ENCODE results near the gene DMXL1. TPM values are rescaled to one million over a fixed set of nuclear protein-coding genes. Genes with fewer than 3 reads are reported as not detected.

DMXL1 gene
- total and polyA plus RNA-seq, 2 experiments from 2014 or later: 28.4 to 41.7 TPM

DNA sequence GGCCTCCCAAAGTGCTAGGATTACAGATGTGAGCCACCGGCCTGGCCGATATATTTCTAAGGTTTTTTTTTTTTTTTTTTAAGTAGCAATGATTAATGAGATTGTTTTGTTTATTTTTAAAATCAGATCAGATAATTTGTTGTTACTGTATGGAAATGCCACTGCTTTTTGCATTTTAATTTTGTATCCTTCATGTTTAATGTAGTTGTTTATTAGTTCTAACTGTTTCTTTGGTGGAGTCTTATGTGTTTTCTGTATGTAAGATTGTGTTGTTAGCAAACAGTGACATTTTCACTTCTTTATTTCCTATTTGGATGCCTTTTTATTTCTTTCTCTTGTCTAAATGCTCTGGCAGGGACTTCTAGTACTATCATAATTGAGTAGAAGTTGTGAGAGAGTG, 87.3 kb downstream of the DMXL1 start (continued):
- TF ChIP-seq, protein P1, sequence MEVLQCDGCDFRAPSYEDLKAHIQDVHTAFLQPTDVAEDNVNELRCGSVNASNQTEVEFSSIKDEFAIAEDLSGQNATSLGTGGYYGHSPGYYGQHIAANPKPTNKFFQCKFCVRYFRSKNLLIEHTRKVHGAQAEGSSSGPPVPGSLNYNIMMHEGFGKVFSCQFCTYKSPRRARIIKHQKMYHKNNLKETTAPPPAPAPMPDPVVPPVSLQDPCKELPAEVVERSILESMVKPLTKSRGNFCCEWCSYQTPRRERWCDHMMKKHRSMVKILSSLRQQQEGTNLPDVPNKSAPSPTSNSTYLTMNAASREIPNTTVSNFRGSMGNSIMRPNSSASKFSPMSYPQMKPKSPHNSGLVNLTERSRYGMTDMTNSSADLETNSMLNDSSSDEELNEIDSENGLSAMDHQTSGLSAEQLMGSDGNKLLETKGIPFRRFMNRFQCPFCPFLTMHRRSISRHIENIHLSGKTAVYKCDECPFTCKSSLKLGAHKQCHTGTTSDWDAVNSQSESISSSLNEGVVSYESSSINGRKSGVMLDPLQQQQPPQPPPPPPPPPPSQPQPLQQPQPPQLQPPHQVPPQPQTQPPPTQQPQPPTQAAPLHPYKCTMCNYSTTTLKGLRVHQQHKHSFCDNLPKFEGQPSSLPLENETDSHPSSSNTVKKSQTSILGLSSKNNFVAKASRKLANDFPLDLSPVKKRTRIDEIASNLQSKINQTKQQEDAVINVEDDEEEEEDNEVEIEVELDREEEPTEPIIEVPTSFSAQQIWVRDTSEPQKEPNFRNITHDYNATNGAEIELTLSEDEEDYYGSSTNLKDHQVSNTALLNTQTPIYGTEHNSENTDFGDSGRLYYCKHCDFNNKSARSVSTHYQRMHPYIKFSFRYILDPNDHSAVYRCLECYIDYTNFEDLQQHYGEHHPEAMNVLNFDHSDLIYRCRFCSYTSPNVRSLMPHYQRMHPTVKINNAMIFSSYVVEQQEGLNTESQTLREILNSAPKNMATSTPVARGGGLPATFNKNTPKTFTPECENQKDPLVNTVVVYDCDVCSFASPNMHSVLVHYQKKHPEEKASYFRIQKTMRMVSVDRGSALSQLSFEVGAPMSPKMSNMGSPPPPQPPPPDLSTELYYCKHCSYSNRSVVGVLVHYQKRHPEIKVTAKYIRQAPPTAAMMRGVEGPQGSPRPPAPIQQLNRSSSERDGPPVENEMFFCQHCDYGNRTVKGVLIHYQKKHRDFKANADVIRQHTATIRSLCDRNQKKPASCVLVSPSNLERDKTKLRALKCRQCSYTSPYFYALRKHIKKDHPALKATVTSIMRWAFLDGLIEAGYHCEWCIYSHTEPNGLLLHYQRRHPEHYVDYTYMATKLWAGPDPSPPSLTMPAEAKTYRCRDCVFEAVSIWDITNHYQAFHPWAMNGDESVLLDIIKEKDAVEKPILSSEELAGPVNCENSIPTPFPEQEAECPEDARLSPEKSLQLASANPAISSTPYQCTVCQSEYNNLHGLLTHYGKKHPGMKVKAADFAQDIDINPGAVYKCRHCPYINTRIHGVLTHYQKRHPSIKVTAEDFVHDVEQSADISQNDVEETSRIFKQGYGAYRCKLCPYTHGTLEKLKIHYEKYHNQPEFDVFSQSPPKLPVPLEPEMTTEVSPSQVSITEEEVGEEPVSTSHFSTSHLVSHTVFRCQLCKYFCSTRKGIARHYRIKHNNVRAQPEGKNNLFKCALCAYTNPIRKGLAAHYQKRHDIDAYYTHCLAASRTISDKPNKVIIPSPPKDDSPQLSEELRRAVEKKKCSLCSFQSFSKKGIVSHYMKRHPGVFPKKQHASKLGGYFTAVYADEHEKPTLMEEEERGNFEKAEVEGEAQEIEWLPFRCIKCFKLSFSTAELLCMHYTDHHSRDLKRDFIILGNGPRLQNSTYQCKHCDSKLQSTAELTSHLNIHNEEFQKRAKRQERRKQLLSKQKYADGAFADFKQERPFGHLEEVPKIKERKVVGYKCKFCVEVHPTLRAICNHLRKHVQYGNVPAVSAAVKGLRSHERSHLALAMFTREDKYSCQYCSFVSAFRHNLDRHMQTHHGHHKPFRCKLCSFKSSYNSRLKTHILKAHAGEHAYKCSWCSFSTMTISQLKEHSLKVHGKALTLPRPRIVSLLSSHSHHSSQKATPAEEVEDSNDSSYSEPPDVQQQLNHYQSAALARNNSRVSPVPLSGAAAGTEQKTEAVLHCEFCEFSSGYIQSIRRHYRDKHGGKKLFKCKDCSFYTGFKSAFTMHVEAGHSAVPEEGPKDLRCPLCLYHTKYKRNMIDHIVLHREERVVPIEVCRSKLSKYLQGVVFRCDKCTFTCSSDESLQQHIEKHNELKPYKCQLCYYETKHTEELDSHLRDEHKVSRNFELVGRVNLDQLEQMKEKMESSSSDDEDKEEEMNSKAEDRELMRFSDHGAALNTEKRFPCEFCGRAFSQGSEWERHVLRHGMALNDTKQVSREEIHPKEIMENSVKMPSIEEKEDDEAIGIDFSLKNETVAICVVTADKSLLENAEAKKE (CRISPR knock-in tag; IDR thresholded peaks at IDR 0.05): no peak
- TF ChIP-seq JUNB (IDR thresholded peaks at IDR 0.05; ENCODE audit: unreplicated experiment) (no peak), CREB1 (CRISPR knock-in tag; IDR thresholded peaks at IDR 0.05; ENCODE audit: low read depth) (no peak), NANOG (IDR thresholded peaks at IDR 0.05; ENCODE audit: borderline replicate concordance) (no peak), POLR2AphosphoS5 (IDR thresholded peaks at IDR 0.05; ENCODE audit: low read depth) (no peak), ZNF114 (CRISPR knock-in tag; IDR thresholded peaks at IDR 0.05) (no peak), EZH2 (IDR thresholded peaks at IDR 0.05; ENCODE audit: low read depth, unreplicated experiment) (no peak)

DNA sequence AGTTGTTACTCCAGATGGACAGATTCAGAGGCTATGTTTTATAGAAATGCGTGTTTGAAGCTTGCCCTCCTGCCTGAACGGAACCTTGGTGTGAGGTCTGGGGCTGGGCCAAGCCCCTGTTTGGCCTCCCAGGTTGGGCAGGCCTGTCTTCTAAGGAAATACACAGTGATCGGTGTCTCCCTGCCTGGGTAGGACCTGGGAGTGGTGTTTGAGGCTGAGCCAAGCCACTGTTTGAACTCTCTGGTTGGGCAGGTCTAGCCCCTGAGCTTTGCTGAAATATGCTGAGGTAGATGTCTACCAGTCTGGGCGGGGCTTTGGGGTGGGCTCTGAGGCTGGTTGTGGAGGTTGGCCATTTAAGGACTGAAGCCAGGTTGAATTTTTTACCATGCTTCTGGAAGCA, 90.5 kb downstream of the DMXL1 start:
- no peak overlapping the region for H3K4me3 Mint-ChIP-seq
- TF ChIP-seq JUNB (IDR thresholded peaks at IDR 0.05; ENCODE audit: unreplicated experiment) (no peak), NANOG (IDR thresholded peaks at IDR 0.05; ENCODE audit: borderline replicate concordance) (no peak), CREB1 (CRISPR knock-in tag; IDR thresholded peaks at IDR 0.05; ENCODE audit: low read depth) (no peak), ZNF114 (CRISPR knock-in tag; IDR thresholded peaks at IDR 0.05) (no peak)
- TF ChIP-seq, protein P2, sequence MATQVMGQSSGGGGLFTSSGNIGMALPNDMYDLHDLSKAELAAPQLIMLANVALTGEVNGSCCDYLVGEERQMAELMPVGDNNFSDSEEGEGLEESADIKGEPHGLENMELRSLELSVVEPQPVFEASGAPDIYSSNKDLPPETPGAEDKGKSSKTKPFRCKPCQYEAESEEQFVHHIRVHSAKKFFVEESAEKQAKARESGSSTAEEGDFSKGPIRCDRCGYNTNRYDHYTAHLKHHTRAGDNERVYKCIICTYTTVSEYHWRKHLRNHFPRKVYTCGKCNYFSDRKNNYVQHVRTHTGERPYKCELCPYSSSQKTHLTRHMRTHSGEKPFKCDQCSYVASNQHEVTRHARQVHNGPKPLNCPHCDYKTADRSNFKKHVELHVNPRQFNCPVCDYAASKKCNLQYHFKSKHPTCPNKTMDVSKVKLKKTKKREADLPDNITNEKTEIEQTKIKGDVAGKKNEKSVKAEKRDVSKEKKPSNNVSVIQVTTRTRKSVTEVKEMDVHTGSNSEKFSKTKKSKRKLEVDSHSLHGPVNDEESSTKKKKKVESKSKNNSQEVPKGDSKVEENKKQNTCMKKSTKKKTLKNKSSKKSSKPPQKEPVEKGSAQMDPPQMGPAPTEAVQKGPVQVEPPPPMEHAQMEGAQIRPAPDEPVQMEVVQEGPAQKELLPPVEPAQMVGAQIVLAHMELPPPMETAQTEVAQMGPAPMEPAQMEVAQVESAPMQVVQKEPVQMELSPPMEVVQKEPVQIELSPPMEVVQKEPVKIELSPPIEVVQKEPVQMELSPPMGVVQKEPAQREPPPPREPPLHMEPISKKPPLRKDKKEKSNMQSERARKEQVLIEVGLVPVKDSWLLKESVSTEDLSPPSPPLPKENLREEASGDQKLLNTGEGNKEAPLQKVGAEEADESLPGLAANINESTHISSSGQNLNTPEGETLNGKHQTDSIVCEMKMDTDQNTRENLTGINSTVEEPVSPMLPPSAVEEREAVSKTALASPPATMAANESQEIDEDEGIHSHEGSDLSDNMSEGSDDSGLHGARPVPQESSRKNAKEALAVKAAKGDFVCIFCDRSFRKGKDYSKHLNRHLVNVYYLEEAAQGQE (IDR thresholded peaks at IDR 0.05; ENCODE audit: unreplicated experiment): no peak
- TF ChIP-seq, protein P3, sequence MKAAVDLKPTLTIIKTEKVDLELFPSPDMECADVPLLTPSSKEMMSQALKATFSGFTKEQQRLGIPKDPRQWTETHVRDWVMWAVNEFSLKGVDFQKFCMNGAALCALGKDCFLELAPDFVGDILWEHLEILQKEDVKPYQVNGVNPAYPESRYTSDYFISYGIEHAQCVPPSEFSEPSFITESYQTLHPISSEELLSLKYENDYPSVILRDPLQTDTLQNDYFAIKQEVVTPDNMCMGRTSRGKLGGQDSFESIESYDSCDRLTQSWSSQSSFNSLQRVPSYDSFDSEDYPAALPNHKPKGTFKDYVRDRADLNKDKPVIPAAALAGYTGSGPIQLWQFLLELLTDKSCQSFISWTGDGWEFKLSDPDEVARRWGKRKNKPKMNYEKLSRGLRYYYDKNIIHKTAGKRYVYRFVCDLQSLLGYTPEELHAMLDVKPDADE (IDR thresholded peaks at IDR 0.05): no peak

More for the DNA sequence above, 90.5 kb downstream of the DMXL1 start:
- no peaks in the 10 kb centered on the region for H4K20me1 ChIP-seq (replicated peaks; ENCODE audit: insufficient read depth)
- Mint-ChIP-seq H3K4me1 (peaks cover 25% of the 10 kb centered on the region), H3K9me3 (peaks cover 11% of the 10 kb centered on the region; the same call in 2 of the 3 replicates), H3K27ac (no peak overlapping the region), H3K27me3 (ENCODE audit: insufficient read depth, low read depth, poor library complexity) (no peaks in the 10 kb centered on the region), H3K36me3 (ENCODE audit: low read depth) (peaks cover 48% of the 10 kb centered on the region)
- H3K4me1 ChIP-seq (ENCODE audit: insufficient read depth): peaks cover 13% of the 10 kb centered on the region; the same call in 1 of the 2 replicates
- no peaks in the 10 kb centered on the region; the same call in 1 of the 2 replicates for H3K79me2 ChIP-seq (replicated peaks; ENCODE audit: insufficient read depth)
- H3F3A ChIP-seq (replicated peaks; ENCODE audit: low read depth): no peaks in the 10 kb centered on the region
- H2AFZ ChIP-seq: no peak overlapping the region
- no peak for ATAC-seq
- DNase-seq (ENCODE audit: low spot score): no peak
- H3K9me2 ChIP-seq (ENCODE audit: insufficient read depth): no peaks in the 10 kb centered on the region
- no peak overlapping the region for H3K4me3 ChIP-seq
- H3K36me3 ChIP-seq (ENCODE audit: insufficient read depth): no peaks in the 10 kb centered on the region; the same call in 1 of the 2 replicates
- no peaks in the 10 kb centered on the region for H3K27me3 ChIP-seq (ENCODE audit: insufficient read depth)
- no peak overlapping the region for H3K27ac ChIP-seq (ENCODE audit: low read depth)
- no peak overlapping the region for H3K4me2 ChIP-seq
